OCI-LY7 (cell line): ENCODE measurements around the gene TTC31. TPM values are rescaled to one million over a fixed set of nuclear protein-coding genes. Genes with fewer than 3 reads are reported as not detected.

Experiments
- BruUV-seq: library from RNA; stranded (reverse); fragments of 400-500 nt; replicated peaks from 2 replicates; lab custom pipeline; 2021; lab: Mats Ljungman, UMichigan
- CTCF ChIA-PET: fragments of 300-600 bp; sonication (Branson Sonifier 250); formaldehyde crosslinking; loops from one replicate; lab custom pipeline; 2022; ENCODE audit warnings: antibody characterized with exemption; ENCODE audit not compliant: unreplicated experiment; lab: Charles Lee
- POLR2A ChIA-PET: fragments of 300-600 bp; sonication (Branson Sonifier 250); formaldehyde crosslinking; loops from one replicate; lab custom pipeline; 2022; ENCODE audit warnings: antibody characterized with exemption; lab: Charles Lee
- DNase-seq: peaks from one replicate; pipeline ENCODE4 v3.0.0-alpha.2; 2015; ENCODE audit warnings: low spot score
- H2AFZ ChIP-seq: fragments of 200-600 bp; sonication (generic), shearing (Covaris generic); 2 replicates; pipeline ENCODE4 v1.6.1; 2014; ENCODE audit warnings: mild to moderate bottlenecking, antibody characterized with exemption, low read length, moderate library complexity
- H3K27ac ChIP-seq: fragments of 200-600 bp; sonication (generic); 2 replicates; pipeline ENCODE4 v1.5.1; 2014; ENCODE audit warnings: mixed run types, low read depth, mild to moderate bottlenecking, moderate library complexity, low read length, inconsistent platforms; ENCODE audit not compliant: poor library complexity, severe bottlenecking
- H3K36me3 ChIP-seq: fragments of 200-600 bp; sonication (generic); 2 replicates; pipeline ENCODE4 v1.6.1; 2014; ENCODE audit warnings: mild to moderate bottlenecking, antibody characterized with exemption, low read length, moderate library complexity, mixed read lengths; ENCODE audit not compliant: insufficient read depth
- H3K4me1 ChIP-seq: fragments of 200-600 bp; sonication (generic); 2 replicates; pipeline ENCODE4 v1.5.1; 2014; ENCODE audit warnings: mild to moderate bottlenecking, low read length; ENCODE audit not compliant: insufficient read depth, poor library complexity, severe bottlenecking
- H3K4me2 ChIP-seq: fragments of 200-600 bp; sonication (generic); 2 replicates; pipeline ENCODE4 v1.6.1; 2014; ENCODE audit warnings: mild to moderate bottlenecking, low read length
- H3K4me3 ChIP-seq: fragments of 200-600 bp; sonication (generic); 2 replicates; pipeline ENCODE4 v1.5.1; 2014; ENCODE audit warnings: mild to moderate bottlenecking, low read depth, low read length; ENCODE audit not compliant: poor library complexity, severe bottlenecking
- H3K79me2 ChIP-seq: fragments of 200-600 bp; sonication (generic); 2 replicates; pipeline ENCODE4 v1.6.1; 2016; ENCODE audit warnings: low read depth, mild to moderate bottlenecking, low read length, moderate library complexity, mixed read lengths; ENCODE audit not compliant: insufficient read depth
- H3K9me2 ChIP-seq: fragments of 200-600 bp; sonication (generic); 2 replicates; pipeline ENCODE4 v1.6.1; 2016; ENCODE audit warnings: mild to moderate bottlenecking, low read length, mixed read lengths; ENCODE audit not compliant: insufficient read depth
- H3K9me3 ChIP-seq: fragments of 200-600 bp; sonication (generic); 2 replicates; pipeline ENCODE4 v1.6.1; 2014; ENCODE audit warnings: mild to moderate bottlenecking, mixed run types, low read length, mixed read lengths
- H4K20me1 ChIP-seq: fragments of 200-600 bp; sonication (generic); 2 replicates; pipeline ENCODE4 v1.6.1; 2014; ENCODE audit warnings: mild to moderate bottlenecking, antibody characterized with exemption, low read length, moderate library complexity, mixed read lengths; ENCODE audit not compliant: insufficient read depth
- EZH2phosphoT487 ChIP-seq: fragments of 200-600 bp; sonication (generic); IDR thresholded peaks from 2 replicates; pipeline ENCODE4 v1.6.1; 2018; ENCODE audit warnings: low read depth, borderline replicate concordance, mild to moderate bottlenecking, mixed run types, antibody characterized with exemption, low read length, moderate library complexity, mixed read lengths
- intact Hi-C: fragments of 100-400 bp; cut with micrococcal nuclease; formaldehyde crosslinking; loops from one replicate; pipeline ENCODE4 v1.10.0; 2022; ENCODE audit not compliant: unreplicated experiment
- total RNA-seq, 2 experiments: library from RNA; depleted of rRNA in 1 of 2; stranded (reverse); fragments of >200 nt in 1 of 2; shearing (Covaris generic) in 1 of 2; gene quantifications; 2 replicates each; pipeline ENCODE4 v1.2.3, GENCODE V29; 2014 to 2022
- TF ChIP-seq, protein P1 (sequence below): fragments of 200-600 bp; sonication (generic); conservative IDR thresholded peaks from 2 replicates; pipeline ENCODE4 v1.5.1; 2014; ENCODE audit warnings: mild to moderate bottlenecking, antibody characterized with exemption, low read length, moderate library complexity, mixed read lengths

The TTC31 gene
- total RNA-seq, 2 experiments from 2014 or later: 31.5 to 34.6 TPM

DNA sequence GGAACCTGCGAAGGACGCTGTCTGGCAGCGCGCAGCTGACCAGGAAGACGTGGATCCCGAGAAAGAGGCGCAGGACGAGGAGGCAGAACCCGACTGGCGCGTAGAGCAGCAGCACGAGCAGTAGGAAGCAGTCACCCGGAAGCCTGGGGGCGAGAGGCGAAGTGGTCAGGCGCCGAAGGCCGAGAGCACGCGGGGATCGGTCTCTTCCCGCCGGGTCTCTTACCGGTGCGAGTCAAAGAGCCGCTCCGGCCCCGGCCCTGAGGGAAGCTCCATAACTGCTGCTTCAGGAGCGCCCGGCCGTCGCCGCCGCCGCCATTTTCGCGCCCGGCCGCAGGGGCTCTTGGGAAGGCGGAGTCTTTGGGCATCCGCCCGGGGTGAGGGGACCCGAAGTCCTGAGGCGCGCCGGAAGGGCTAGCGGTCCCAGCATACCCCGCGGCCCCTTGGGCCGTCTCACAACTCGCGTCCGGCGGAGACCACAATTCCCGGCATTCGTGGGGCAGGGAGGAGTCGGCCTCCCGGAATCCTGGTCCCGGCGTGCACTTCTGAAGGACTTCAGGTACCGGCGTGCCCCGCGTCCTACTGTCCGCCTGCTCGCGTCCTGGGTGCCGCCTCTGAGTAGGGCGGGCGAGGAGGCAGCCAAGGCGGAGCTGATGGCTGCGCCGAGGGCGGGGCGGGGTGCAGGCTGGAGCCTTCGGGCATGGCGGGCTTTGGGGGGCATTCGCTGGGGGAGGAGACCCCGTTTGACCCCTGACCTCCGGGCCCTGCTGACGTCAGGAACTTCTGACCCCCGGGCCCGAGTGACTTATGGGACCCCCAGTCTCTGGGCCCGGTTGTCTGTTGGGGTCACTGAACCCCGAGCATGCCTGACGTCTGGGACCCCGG lies 46.7 kb downstream of the TTC31 start, which contains the start of the genes AUP1 and HTRA2:
TSS of gene AUP1 (minus strand) at position 350 of the 882 bp plus-strand sequence. CDS start at position 273, 77 bp downstream.
TSS of gene HTRA2 (plus strand) at position 577 of the 882 bp plus-strand sequence. CDS start at position 651, 74 bp downstream.
- TF ChIP-seq, protein P1, sequence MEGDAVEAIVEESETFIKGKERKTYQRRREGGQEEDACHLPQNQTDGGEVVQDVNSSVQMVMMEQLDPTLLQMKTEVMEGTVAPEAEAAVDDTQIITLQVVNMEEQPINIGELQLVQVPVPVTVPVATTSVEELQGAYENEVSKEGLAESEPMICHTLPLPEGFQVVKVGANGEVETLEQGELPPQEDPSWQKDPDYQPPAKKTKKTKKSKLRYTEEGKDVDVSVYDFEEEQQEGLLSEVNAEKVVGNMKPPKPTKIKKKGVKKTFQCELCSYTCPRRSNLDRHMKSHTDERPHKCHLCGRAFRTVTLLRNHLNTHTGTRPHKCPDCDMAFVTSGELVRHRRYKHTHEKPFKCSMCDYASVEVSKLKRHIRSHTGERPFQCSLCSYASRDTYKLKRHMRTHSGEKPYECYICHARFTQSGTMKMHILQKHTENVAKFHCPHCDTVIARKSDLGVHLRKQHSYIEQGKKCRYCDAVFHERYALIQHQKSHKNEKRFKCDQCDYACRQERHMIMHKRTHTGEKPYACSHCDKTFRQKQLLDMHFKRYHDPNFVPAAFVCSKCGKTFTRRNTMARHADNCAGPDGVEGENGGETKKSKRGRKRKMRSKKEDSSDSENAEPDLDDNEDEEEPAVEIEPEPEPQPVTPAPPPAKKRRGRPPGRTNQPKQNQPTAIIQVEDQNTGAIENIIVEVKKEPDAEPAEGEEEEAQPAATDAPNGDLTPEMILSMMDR: no peak
- no peak for TF ChIP-seq EZH2phosphoT487
- Histone ChIP-seq H3K79me2 (peaks cover 37% of the 10 kb centered on the region), H3K27ac (peak within 1 kb of the TSS; percentile 67), H3K9me2 (no peaks in the 10 kb centered on the region), H3K4me2 (peak within 1 kb of the TSS; percentile 95), H3K9me3 (no peaks in the 10 kb centered on the region), H4K20me1 (peaks cover 5% of the 10 kb centered on the region; the same call in 1 of the 2 replicates), H3K36me3 (peaks cover 70% of the 10 kb centered on the region), H3K4me1 (peaks cover 33% of the 10 kb centered on the region), H3K4me3 (peak within 1 kb of the TSS; percentile 98), H2AFZ (peak within 1 kb of the TSS; percentile 77)
- ChIA-PET CTCF (interaction anchor here (3.6 kb wide), 1 partner anchor 47 kb away, joined by 18 read pairs; the partner anchor contains the start of genes CCDC142 and TTC31), POLR2A (interaction anchor here (0.6 to 2.6 kb wide), 9 partner anchors 20 to 66 kb away, joined by 3 to 14 read pairs (median 4); partner anchors contain the start of genes CCDC142, MRPL53 and TTC31)
- BruUV-seq: no TSS peak
- intact Hi-C loops: loop anchor here (1.0 kb wide), 5 partner anchors 22 to 108 kb away; partner anchors contain the start of genes C2orf81, PCGF1, TTC31 and WDR54
- peak; percentile 99 for DNase-seq

DNA sequence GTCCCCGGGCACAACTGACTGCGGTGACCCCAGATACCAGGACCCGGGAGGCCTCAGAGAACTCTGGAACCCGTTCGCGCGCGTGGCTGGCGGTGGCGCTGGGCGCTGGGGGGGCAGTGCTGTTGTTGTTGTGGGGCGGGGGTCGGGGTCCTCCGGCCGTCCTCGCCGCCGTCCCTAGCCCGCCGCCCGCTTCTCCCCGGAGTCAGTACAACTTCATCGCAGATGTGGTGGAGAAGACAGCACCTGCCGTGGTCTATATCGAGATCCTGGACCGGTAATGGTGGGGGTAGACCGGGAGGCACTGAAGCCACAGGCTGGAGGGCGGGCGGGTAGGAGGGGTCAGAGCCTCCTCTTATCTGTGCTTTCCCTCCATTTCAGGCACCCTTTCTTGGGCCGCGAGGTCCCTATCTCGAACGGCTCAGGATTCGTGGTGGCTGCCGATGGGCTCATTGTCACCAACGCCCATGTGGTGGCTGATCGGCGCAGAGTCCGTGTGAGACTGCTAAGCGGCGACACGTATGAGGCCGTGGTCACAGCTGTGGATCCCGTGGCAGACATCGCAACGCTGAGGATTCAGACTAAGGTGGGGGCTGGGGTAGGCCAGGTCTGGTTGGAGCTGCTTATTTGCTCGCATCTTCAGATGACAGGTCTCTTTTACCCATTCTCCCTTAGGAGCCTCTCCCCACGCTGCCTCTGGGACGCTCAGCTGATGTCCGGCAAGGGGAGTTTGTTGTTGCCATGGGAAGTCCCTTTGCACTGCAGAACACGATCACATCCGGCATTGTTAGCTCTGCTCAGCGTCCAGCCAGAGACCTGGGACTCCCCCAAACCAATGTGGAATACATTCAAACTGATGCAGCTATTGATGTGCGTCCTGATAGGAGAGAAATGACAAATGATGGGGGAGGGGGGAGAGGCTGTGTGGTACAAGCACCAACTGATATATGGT lies 47.6 kb downstream of the TTC31 start:
- TF ChIP-seq, protein P1: no peak
- TF ChIP-seq EZH2phosphoT487: no peak
- H2AFZ ChIP-seq: peak overlapping the region; percentile 77
- ChIA-PET CTCF (interaction anchor here (0.6 to 3.6 kb wide), 5 partner anchors 24 to 60 kb away, joined by 3 to 18 read pairs (median 4); partner anchors contain the start of genes CCDC142 and TTC31), POLR2A (interaction anchor here (0.5 to 2.6 kb wide), 11 partner anchors 8 to 56 kb away, joined by 3 to 14 read pairs (median 4); partner anchors contain the start of genes CCDC142 and TTC31)
- intact Hi-C loops: loop anchor here (1.0 kb wide), 1 partner anchor 57 kb away; no protein-coding TSS in a partner anchor
- peaks cover 5% of the 10 kb centered on the region; the same call in 1 of the 2 replicates for H4K20me1 ChIP-seq
- H3K9me2 ChIP-seq: no peaks in the 10 kb centered on the region
- peaks cover 64% of the 10 kb centered on the region for H3K36me3 ChIP-seq
- peak overlapping the region; percentile 85 for H3K4me2 ChIP-seq
- H3K27ac ChIP-seq: peak overlapping the region; percentile 67
- H3K9me3 ChIP-seq: no peaks in the 10 kb centered on the region
- H3K4me1 ChIP-seq: peaks cover 33% of the 10 kb centered on the region
- peak; percentile 60 for DNase-seq
- no TSS peak for BruUV-seq
- peak overlapping the region; percentile 98 for H3K4me3 ChIP-seq
- H3K79me2 ChIP-seq: peaks cover 37% of the 10 kb centered on the region
